Prostate gland (tissue), 2 donors: ENCODE results near the gene CPNE1.

Experiments
- POLR2A ChIP-seq: fragments of 450-650 bp; IDR thresholded peaks from one replicate; pipeline ENCODE4 v1.6.1; 2016; ENCODE audit warnings: antibody characterized with exemption, mild to moderate bottlenecking
- POLR2AphosphoS5 ChIP-seq: sonication (generic); formaldehyde crosslinking; IDR thresholded peaks from one replicate; pipeline ENCODE4 v1.6.1; 2017; ENCODE audit warnings: antibody characterized with exemption
- TF ChIP-seq, protein P1 (sequence below), 4 experiments: fragments of 200-600 bp in 2 of 4; fragments of 450-650 bp in 2 of 4; sonication (generic) in 2 of 4; IDR thresholded peaks; 1 replicate in 3 of 4; 2 replicates in 1 of 4; pipeline ENCODE4 v1.5.1; 2016 to 2019; ENCODE audit warnings: antibody characterized with exemption in 4 of 4, mild to moderate bottlenecking in 2 of 4, moderate library complexity in 2 of 4

DNA sequence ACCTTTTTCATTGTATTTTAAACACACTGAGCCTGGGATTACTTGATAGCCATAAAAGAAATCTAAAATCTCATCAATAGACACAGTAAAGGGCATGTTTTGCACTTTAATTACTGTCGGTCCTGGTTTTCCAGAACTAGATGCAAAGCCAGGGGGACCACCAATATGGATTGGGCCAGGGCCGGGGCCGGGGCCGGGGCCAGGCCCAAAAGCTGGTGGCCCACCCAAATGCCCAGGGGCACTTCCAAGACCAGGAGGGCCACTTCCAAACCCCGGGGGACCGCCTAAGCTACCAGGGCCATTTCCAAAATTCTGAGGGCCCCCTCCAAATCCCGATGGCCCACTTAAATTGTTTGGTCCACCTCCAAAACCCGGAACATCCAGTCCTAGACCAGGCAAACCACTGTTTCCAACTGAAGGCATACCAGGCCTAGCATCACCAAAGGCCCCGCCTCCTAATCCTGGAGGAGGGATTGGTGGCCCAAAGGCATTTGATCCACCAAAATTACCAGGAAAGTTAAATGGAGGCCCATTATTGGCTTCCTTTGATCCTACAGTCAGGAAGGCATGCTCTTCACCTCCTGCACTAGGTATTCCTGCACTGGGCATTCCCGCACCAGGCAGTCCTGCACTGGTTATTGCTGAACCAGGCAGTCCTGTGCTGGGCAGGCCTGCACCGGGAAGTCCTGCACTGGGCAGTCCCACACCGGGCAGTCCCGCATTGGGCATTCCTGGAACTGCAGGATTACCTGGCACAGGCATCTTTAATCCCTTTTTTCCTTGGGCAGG is 11.9 kb downstream of the CPNE1 start:
- TF ChIP-seq, protein P1, sequence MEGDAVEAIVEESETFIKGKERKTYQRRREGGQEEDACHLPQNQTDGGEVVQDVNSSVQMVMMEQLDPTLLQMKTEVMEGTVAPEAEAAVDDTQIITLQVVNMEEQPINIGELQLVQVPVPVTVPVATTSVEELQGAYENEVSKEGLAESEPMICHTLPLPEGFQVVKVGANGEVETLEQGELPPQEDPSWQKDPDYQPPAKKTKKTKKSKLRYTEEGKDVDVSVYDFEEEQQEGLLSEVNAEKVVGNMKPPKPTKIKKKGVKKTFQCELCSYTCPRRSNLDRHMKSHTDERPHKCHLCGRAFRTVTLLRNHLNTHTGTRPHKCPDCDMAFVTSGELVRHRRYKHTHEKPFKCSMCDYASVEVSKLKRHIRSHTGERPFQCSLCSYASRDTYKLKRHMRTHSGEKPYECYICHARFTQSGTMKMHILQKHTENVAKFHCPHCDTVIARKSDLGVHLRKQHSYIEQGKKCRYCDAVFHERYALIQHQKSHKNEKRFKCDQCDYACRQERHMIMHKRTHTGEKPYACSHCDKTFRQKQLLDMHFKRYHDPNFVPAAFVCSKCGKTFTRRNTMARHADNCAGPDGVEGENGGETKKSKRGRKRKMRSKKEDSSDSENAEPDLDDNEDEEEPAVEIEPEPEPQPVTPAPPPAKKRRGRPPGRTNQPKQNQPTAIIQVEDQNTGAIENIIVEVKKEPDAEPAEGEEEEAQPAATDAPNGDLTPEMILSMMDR (IDR thresholded peaks at IDR 0.05): no peak
- no peak for TF ChIP-seq POLR2A
- no peak for TF ChIP-seq POLR2AphosphoS5
